HG02973 (cell line): ENCODE data around the gene GUSB.
"Not testable (repeated sequence)": the region's sequence is repeated elsewhere in the genome, so short reads cannot be mapped to it uniquely, and the experiment has no call there.

Source experiments
- ATAC-seq: cut with Tn5 transposase; IDR thresholded peaks from one replicate; pipeline ENCODE4 v1.9.1; 2021; ENCODE audit warnings: moderate library complexity; ENCODE audit not compliant: unreplicated experiment

The GUSB gene

DNA sequence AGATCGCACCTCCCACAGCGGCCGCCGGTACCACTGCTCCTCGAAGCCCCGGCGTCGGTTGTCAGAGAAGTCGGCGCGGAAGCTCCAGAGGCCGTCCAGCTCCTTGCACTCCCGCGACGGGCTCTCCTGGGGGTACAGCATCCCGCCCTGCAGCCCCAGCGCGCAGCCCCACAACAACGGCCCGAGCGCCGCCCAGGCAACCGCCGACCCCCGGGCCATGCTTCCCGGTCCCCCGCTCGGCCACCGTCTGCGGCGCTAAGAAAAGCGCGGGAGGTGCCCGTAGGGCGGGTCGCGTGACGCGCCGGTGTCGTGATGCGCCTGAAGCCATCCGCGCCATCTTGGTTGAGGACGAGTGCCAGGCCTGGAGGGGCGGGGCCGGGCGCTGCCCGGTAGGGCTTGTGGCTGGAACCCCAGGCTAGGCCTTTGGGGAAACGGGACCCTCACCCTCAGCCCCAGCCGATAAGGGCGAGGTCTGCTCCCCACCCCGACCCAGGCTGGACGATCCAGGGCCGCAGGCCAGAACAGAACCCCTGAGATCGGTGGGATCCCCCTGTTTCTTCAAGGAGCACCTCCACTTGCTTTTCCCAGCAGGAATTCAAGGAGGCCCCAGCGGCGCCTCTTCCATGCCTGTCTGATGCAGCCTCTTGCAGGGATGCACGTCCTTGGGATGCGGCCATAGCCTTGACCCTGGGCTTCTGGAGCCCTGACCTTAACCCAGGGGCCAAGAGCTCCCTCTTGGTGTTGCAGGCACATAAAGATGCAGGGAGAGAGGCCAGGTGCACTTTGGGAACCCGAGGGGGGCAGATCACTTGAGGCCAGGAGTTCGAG lies at the start of gene GUSB:
TSS of gene GUSB (minus strand) at position 249 of the 828 bp plus-strand sequence. CDS start at position 219, 30 bp downstream.
- ATAC-seq, result peak; percentile 70

DNA sequence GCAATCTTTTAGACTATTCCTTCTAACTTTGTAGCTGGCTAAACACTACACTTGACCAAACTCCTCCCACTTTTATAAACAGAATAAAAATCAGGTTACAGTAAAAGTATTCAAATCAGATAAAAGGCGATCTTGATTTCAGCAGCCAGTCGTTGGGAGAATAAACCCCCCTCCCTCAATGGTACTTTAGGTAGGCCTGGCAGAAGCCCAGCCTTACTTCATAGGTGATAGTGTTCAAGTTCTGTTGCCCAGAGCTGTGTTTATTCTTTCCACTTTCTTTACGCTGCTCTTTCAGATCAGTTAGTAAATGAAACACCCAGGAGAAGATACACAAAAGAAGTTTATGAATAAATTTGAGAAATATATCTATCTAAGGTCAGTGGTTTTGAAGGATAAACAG lies 46.3 kb upstream of the GUSB start:
- not testable (repeated sequence) for ATAC-seq

DNA sequence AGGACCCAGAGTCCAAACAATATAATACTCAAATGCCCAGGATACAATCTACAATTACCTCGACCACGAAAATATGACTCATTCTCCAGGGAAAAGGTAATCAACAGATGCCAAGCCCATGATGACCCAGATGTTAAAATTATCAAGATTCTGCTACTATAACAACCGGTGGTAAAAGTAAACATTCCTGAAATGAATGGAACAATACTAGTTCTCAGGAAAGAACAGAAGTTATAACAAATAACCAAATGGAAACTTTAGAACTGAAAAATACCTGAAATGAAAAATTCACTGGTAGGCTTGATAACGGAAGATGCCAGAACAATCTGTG lies 34.1 kb upstream of the GUSB start:
- ATAC-seq, result no peak

DNA sequence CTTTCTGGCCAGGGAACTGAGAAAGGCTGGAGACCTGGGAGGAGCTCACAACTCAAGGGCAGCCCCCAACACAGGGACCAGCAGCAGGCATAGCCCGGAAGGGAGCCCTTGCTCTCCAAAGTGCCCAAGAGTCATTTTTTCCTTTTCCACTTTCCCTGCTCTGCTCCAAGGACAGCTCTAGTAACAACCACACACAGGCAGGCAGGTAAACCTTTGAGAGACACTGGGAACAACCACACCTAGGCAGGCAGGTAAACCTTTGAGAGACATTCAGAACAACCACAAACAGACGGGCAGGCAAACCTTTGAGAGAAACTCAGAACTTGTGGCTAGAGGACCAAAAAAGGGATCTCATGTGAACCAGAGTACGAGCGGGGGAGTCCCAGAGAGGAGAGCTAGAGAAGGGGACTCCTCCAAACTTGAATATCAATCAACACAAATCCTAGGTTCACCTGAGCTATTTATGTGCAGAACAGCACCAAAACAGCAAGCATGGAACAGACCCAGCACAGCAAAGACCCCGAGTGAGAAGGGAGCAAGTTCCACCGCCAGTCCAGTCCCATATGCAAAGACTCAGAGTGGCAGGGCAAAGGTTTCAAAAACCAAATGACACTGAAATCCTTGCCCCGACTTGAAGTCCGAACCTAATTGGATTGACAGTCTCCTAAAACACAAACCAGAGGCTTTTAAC lies 33.6 kb upstream of the GUSB start:
- ATAC-seq, result no peak

DNA sequence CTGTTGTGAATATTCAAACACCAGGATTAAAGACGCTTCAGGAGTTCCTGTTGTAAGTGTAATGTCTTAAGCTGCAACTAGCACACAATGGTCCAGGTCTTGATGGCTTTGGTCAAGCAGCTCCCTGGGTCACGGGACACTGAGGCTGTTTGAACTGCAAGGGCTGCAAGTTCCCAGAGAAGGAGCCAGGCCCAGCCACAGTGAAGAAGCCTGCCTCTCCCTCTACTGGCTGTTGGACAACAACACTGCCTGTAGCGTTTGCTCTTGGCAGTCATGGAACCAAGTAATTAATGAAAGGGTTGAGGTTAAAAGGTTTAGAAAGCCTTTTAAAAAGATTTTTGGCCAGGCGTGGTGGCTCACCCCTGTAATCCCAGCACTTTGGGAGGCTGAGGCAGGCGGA lies 31.9 kb upstream of the GUSB start:
- no peak for ATAC-seq

DNA sequence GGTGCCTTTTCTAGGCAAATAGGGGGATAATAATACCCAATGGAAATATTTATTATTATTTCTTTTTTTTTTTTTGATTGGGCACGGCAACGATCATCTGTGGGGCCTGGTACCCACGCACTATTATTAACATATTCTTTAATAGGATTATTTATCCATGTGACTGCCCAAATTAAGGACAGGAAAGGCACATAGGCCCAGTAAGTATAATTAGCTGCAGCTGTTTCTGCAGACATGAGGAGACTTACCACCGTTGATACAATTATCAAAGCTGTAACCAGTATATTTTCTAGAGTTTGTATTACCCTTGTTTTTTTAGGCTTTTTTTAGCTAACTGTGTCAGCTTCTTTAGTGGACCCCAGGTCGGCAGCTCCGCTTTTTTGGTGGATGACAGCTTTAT lies 25.2 kb upstream of the GUSB start:
- ATAC-seq, result no peak

DNA sequence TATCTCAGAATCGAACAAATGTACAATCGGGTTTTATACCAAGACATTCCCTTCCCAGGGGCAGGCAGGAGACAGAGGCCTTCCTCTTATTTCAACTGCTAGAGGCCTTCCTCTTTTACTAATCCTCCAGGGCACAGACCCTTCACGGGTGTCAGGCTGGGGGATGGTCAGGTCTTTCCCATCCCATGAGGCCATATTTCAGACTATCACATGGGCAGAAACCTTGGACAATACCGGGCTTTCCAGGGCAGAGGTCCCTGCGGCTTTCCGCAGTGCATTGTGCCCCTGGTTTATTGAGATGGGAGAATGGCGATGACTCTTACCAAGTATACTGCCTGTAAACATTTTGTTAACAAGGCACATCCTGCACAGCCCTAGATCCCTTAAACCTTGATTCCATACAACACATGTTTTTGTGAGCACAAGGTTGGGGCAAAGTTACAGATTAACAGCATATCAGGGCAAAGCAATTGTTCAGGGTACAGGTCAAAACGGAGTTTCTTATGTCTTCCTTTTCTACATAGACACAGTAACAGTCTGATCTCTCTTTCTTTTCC lies 23.2 kb upstream of the GUSB start:
- not testable (repeated sequence) for ATAC-seq

DNA sequence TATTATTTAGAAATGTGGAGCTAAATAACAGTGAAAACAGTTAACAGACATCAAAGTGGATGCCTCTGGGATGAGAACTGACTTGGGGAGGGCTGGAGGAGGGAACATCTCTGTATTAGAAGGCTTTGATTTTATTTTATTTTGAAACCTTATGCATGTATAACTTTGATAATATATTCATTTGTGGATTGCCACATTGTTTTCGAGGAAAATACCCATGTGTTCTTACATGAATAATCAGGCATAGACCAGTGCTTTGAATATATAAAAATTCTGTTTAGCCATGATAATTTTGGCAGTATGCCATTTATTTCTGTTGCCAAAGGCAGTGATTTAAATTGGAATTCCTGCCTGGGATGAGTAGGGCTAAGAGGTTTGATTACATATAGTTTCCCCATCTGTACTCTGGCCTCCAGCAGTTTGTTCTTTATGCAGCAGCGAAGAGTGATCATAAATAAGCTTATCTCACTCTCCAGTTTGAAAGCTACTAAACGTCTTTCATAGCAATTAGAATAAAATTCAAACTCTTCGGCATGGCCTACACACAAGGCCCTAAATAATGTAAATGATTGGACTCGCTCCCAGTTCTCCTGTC lies 18.9 kb upstream of the GUSB start:
- ATAC-seq, result not testable (repeated sequence)

DNA sequence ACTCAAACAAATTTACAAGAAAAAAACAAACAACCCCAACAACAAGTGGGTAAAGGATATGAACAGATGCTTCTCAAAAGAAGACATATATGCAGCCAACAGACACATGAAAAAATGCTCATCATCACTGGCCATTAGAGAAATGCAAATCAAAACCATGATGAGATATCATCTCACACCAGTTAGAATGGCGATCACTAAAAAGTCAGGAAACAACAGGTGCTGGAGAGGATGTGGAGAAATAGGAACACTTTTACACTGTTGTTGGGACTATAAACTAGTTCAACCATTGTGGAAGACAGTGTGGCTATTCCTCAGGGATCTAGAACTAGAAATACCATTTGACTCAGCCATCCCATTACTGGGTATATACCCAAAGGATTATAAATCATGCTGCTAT lies 13.0 kb upstream of the GUSB start:
- ATAC-seq, result not testable (repeated sequence)

DNA sequence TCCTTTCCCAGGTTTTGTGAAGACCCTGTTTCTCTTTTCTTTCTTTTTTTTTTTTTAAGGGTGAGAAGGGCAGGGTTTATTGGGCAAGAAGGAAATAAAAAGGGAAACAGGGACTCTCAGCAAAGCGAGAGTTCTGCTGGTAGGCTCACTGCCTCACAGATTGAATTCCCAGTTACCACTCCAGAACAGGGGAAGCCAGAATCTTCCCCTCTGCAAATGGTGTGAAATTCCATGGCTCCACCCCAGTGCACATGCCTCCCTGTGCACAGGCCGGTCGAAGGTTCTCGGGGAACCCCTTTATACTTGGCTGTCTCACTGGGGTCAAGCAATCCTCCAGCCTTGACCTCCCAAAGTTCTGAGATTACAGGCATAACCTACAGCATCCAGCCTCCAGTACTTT lies 10.5 kb upstream of the GUSB start:
- no peak for ATAC-seq

DNA sequence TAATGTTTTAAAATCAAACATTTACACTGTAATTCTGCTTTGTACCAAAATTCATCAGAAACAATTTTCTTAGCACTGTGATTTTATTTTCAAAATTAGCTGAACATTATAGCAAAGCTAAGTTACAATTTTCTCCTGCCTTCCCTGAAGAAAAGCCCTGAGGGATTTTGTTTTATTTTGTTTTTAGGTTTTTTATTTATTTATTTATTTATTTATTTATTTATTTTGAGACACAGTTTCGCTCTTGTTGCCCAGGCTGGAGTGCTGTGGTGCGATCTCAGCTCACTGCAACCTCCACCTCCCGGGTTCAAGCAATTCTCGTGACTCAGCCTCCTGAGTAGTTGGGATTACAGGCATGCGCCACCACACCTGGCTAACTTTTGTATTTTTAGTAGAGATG lies 9.8 kb upstream of the GUSB start:
- ATAC-seq, result not testable (repeated sequence)

DNA sequence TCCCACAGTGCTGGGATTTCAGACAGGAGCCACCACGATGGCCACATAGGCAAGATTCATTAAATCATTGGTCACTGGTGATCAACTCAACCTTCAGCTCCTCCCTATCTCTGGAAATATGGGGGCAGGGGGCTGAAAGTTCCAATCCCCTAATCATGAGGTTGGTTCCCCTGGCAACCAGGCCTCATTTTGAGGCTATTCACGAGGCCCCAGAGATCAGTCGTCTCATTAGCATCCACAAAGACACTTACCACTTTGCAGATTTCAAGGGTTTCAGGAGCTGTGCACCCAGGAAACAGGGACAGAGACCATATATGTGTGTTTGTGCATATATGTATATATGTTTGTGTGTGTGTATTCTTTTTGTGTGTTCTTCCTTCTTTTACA lies 7.7 kb upstream of the GUSB start:
- no peak for ATAC-seq

DNA sequence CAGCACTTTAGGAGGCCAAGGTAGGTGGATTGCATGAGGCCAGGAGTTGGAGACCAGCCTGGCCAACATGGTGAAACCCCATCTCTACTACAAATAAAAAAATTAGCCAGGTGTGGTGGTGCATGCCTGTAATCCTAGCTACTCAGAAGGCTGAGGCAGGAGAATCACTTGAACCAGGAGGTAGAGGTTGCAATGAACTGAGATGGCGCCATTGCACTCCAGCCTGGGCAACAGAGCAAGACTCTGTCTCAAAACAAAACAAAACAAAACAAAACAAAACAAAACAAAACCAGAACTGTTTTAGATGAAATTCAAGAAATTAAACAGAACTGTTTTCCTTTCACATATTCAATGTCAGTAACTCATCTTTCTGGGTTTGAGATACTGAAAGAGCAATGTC lies 6.5 kb upstream of the GUSB start:
- not testable (repeated sequence) for ATAC-seq

DNA sequence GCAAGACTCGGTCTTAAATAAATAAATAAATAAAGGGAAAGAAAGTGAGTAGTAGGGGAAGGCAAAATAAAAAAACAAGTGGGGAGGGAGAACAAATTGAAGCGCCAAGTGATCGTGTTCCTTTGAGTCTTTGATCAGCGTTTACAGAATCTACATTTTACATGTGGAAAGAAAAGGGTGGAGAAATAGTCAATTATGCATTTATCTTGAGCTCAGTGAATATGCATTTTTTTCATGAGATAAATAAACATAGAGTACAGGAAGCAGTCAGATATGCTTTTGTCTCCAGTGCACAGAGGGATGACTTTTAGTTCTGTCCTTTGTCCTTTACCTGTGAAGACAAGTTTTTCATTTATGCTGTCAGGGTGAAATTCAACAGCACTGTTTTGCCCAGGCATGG lies 6.1 kb upstream of the GUSB start:
- no peak for ATAC-seq

DNA sequence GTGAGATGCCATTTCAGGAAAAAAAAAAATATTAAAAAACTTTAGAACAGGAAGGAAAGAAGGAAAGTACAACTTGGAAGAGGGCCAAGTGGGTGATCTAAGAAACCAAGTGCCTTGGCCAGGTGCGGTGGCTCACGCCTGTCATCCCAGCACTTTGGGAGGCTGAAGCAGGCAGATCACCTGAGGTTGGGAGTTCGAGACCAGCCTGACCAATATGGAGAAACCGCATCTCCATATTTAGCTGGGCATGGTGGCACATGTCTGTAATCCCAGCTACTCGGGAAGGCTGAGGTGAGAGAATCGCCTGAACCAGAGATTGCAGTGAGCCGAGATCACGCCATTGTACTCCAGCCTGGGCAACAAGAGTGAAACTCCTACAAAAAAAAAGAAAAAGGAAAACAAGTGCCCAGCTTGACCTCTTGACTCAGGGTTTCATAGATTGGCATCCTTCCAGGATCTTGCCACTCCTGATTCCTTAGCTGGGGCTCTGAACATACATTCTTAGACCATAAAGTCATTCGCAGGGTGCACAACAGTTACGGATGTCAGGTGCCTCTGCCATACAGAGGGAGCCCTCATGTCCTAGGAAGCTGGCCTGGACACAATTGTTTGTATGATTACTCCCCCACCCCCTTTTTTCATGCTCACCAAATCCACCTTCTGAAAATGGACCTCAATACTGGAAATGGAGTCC lies 2.1 kb upstream of the GUSB start:
- no peak for ATAC-seq

DNA sequence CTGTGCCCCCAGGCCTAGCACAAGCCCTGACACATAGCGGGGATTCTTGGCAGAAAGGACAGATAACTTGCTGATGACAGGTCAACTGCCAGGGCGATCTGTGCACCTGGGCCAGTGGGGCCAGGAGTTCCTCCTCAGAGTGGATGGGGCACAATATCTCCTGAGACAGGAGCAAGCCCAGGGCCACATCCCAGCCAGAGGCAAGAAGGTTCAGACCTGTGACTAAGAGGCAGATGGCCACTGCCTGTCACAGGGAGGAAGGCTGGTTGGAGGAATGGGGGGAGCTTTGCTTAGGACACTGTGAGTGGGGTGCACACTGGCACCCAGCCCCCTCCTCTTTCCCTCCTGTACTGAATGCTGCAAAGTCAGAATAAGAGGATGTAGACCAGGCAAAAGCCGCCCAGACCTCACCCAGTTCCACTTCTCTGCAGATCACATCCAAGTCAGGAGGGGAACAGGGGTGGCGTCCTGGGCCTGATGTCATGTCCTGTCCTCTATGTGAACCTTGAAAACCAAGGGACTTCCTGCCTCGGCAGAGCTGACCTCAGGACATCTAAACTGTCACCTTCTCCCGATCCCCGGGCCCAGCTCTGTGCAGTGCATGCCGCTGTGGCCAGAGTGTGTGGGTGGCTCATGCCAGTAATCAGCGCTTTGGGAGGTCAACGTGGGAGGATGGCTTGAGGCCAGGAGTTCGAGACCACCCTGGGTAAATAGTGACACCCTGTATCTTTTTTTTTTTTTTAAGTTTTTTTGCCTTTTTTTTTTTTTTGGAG lies 1.3 kb downstream of the GUSB start:
- ATAC-seq, result peak; percentile 80

DNA sequence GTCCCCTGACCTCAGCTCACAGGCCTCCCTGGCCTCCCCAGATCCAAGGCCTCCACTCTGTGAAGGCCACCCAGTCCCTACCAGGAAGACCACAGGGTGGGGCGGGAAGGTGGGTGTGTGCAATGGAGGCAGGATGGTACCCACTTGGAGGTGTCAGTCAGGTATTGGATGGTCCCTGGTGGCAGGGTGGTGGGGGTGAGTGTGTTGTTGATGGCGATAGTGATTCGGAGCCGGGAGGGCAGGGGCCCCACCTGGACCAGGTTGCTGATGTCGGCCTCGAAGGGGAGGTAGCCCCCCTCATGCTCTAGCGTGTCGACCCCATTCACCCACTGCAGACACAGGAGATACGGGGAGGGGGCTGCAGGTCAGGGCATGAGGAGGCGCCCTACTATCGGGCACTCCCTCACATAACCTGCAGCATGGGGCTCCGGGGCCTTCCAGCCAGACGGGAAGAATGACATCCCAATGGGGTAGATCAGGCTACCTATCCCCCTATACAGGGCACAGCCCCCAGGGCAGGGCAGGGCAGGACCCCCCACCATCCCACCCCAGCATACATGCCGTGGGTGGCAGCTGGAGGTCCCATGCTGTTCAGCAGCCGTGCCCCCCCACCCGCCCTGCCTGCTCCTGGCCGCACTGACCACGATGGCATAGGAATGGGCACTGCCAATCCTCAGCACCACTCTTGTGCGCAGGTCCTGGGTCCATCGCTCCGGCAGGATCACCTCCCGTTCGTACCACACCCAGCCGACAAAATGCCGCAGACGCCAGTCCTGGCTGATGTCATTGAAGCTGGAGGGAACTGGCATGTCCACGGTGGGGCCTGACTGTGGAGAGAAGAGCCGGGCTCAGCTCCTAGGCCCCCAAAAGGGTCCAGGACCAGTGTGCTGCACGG lies 2.2 kb downstream of the GUSB start:
- no peak for ATAC-seq

DNA sequence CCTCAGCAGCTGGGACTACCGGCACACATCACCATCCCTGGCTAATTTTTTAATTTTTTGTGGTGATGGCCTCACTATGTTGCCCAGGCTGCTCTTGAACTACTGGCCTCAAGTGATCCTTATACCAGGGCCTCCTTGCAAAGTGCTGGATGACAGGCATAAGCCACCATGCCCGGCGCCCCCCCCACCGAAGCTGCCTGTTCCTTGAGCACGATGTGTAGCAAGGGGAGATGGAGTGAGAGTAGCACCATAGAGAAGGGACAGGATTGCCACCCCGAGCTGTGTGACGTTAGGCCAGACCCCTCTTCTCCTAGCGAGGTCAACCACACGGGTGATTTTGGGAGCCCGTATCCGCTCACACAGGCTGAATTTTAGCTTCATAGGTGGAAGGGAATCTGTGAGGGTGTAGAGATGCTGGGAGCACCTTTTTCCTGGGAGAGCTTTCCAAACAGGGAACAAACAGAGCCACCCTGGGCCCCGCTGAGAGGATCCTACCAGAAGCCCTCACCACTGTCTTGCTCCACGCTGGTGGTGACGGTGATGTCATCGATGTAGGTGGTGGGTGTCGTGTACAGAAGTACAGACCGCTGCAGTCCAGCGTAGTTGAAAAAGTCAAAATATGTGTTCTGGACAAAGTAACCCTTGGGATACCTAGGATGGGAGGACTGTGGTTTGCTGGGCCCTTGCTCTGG lies 3.0 kb downstream of the GUSB start:
- no peak for ATAC-seq

DNA sequence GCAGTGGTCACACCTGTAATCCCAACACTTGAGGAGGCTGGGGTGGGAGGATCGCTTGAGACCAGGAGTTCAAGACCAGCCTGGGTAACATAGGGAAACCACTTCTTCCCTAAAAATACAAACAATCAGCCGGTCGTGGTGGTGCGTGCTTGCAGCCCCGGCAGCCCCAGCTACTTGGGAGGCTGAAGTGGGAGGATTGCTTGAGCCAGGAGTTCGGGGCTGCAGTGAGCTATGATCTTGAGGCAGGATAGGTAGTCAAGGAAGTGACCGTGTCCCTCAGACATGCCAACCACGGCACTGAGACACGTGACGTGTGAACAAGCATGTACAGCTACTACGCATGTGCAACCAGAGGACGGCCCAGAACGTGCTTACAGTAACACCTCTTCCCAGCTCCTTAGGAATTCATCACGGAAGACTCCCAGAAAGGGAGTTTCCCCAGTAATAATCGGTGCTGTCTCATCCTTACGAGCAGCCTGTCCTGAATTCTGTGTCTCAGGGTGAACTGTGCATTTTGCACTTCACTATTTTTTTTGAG lies 5.3 kb downstream of the GUSB start:
- no peak for ATAC-seq
